SK-N-SH treated with all-trans-retinoic acid at 6 μM for 48 hours (cell line): ENCODE results near the gene MET.

ENCODE experiments used
- BACH2 ChIP-seq: fragments of 250-450 bp; sonication (Bioruptor Pico); IDR thresholded peaks from 2 replicates; pipeline ENCODE4 v1.9.0; 2021; ENCODE audit warnings: mild to moderate bottlenecking, borderline replicate concordance
- ESRRG ChIP-seq: fragments of 250-450 bp; sonication (Bioruptor Pico); IDR thresholded peaks from 2 replicates; pipeline ENCODE4 v1.6.1; 2021; ENCODE audit warnings: mild to moderate bottlenecking
- GLIS3 ChIP-seq: fragments of 250-450 bp; sonication (Bioruptor Pico); IDR thresholded peaks from 2 replicates; pipeline ENCODE4 v1.5.0; 2020; ENCODE audit warnings: mild to moderate bottlenecking, moderate library complexity
- ISL1 ChIP-seq: fragments of 250-450 bp; sonication (Bioruptor Pico); IDR thresholded peaks from 2 replicates; pipeline ENCODE4 v2.1.2; 2022; ENCODE audit warnings: mild to moderate bottlenecking, moderate library complexity
- PPARA ChIP-seq: fragments of 250-450 bp; sonication (Bioruptor Pico); IDR thresholded peaks from 2 replicates; pipeline ENCODE4 v1.5.0; 2020; ENCODE audit warnings: mild to moderate bottlenecking, borderline replicate concordance
- RARB ChIP-seq: fragments of 250-450 bp; sonication (Bioruptor Pico); IDR thresholded peaks from 2 replicates; pipeline ENCODE4 v1.8.0; 2021; ENCODE audit warnings: mild to moderate bottlenecking, moderate library complexity
- SNAI2 ChIP-seq: fragments of 250-450 bp; sonication (Bioruptor Pico); IDR thresholded peaks from 2 replicates; pipeline ENCODE4 v1.5.0; 2020; ENCODE audit warnings: mild to moderate bottlenecking, moderate library complexity
- TCF4 ChIP-seq: fragments of 250-450 bp; sonication (Bioruptor Pico); IDR thresholded peaks from 2 replicates; pipeline ENCODE4 v1.8.0; 2021; ENCODE audit warnings: mild to moderate bottlenecking, moderate library complexity, borderline replicate concordance
- ZC3H10 ChIP-seq: fragments of 250-450 bp; sonication (Bioruptor Pico); IDR thresholded peaks from 2 replicates; pipeline ENCODE4 v1.5.1; 2021; ENCODE audit warnings: mild to moderate bottlenecking, moderate library complexity
- ZNF565 ChIP-seq: fragments of 450-650 bp; formaldehyde crosslinking; conservative IDR thresholded peaks from 2 replicates; pipeline ENCODE4 v1.5.0; 2020; ENCODE audit warnings: low read depth, mild to moderate bottlenecking, moderate library complexity
- ZNF8 ChIP-seq: fragments of 450-650 bp; formaldehyde crosslinking; IDR thresholded peaks from 2 replicates; pipeline ENCODE4 v1.5.0; 2020; ENCODE audit warnings: mild to moderate bottlenecking, moderate library complexity
- TF ChIP-seq, protein P1 (sequence below): fragments of 250-450 bp; sonication (Bioruptor Pico); IDR thresholded peaks from 2 replicates; pipeline ENCODE4 v1.8.0; 2020; ENCODE audit warnings: mild to moderate bottlenecking, moderate library complexity, borderline replicate concordance
- TF ChIP-seq, protein P2 (sequence below): fragments of 250-450 bp; sonication (Bioruptor Pico); IDR thresholded peaks from 2 replicates; pipeline ENCODE4 v1.5.1; 2021; ENCODE audit warnings: mild to moderate bottlenecking, moderate library complexity

DNA sequence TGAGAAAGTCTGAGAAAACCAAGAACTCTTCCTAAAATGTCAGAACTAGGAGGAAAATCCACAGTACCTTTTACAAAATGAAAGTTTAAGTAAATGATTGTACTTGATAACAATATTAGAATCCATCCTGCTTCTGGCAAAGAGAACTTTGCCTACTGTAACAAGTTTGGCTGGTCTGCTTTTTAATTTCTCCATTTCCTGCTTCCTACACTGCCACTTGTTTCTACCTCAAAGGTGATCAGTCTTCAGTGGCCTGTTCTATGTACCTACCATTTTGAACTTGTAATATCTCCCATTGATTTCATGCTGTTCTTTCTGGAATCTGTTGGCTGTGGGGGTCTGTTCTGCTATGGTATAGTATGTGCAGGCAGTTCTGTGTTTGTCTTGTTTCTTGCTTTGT lies 157.5 kb downstream of the MET start:
- TF ChIP-seq, protein P1, sequence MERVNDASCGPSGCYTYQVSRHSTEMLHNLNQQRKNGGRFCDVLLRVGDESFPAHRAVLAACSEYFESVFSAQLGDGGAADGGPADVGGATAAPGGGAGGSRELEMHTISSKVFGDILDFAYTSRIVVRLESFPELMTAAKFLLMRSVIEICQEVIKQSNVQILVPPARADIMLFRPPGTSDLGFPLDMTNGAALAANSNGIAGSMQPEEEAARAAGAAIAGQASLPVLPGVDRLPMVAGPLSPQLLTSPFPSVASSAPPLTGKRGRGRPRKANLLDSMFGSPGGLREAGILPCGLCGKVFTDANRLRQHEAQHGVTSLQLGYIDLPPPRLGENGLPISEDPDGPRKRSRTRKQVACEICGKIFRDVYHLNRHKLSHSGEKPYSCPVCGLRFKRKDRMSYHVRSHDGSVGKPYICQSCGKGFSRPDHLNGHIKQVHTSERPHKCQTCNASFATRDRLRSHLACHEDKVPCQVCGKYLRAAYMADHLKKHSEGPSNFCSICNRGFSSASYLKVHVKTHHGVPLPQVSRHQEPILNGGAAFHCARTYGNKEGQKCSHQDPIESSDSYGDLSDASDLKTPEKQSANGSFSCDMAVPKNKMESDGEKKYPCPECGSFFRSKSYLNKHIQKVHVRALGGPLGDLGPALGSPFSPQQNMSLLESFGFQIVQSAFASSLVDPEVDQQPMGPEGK (CRISPR knock-in tag): no peak
- no peak for TF ChIP-seq SNAI2 (CRISPR knock-in tag)
- TF ChIP-seq ISL1 (CRISPR knock-in tag): no peak
- TF ChIP-seq GLIS3 (CRISPR knock-in tag): no peak
- TF ChIP-seq, protein P2, sequence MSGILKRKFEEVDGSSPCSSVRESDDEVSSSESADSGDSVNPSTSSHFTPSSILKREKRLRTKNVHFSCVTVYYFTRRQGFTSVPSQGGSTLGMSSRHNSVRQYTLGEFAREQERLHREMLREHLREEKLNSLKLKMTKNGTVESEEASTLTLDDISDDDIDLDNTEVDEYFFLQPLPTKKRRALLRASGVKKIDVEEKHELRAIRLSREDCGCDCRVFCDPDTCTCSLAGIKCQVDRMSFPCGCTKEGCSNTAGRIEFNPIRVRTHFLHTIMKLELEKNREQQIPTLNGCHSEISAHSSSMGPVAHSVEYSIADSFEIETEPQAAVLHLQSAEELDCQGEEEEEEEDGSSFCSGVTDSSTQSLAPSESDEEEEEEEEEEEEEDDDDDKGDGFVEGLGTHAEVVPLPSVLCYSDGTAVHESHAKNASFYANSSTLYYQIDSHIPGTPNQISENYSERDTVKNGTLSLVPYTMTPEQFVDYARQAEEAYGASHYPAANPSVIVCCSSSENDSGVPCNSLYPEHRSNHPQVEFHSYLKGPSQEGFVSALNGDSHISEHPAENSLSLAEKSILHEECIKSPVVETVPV: no peak
- no peak for TF ChIP-seq TCF4 (CRISPR knock-in tag)
- no peak for TF ChIP-seq ZNF565
- no peak for TF ChIP-seq ZNF8 (CRISPR knock-in tag)
- no peak for TF ChIP-seq RARB
- TF ChIP-seq BACH2 (CRISPR knock-in tag): no peak
- no peak for TF ChIP-seq PPARA
- no peak for TF ChIP-seq ESRRG (CRISPR knock-in tag)
- no peak for TF ChIP-seq ZC3H10 (CRISPR knock-in tag)
